Endothelial cell (in vitro differentiated cells): ENCODE measurements around the gene CXCR6. TPM values are rescaled to one million over a fixed set of nuclear protein-coding genes. Genes with fewer than 3 reads are reported as not detected.
A peak's percentile ranks its signal among the peaks of the same experiment; 100 is the strongest.

ENCODE experiments used
- DNase-seq: peaks from one replicate; pipeline ENCODE4 v3.0.0; 2021; ENCODE audit warnings: low spot score
- H3K27ac Mint-ChIP-seq: one replicate; pipeline ENCODE4 v1.8.0; 2021; ENCODE audit warnings: mixed read lengths, inconsistent platforms; ENCODE audit not compliant: unreplicated experiment
- H3K27me3 Mint-ChIP-seq: one replicate; pipeline ENCODE4 v1.8.0; 2021; ENCODE audit warnings: mild to moderate bottlenecking, moderate library complexity, mixed read lengths, inconsistent platforms; ENCODE audit not compliant: unreplicated experiment
- H3K36me3 Mint-ChIP-seq: one replicate; pipeline ENCODE4 v1.8.0; 2021; ENCODE audit warnings: mild to moderate bottlenecking, low read depth, mixed read lengths, inconsistent platforms; ENCODE audit not compliant: unreplicated experiment
- H3K4me1 Mint-ChIP-seq: one replicate; pipeline ENCODE4 v1.8.0; 2021; ENCODE audit warnings: mild to moderate bottlenecking, mixed read lengths, inconsistent platforms; ENCODE audit not compliant: unreplicated experiment
- H3K4me3 Mint-ChIP-seq: one replicate; pipeline ENCODE4 v1.8.0; 2021; ENCODE audit warnings: mild to moderate bottlenecking, mixed read lengths, inconsistent platforms; ENCODE audit not compliant: unreplicated experiment
- H3K9me3 Mint-ChIP-seq: one replicate; pipeline ENCODE4 v1.8.0; 2021; ENCODE audit warnings: mixed read lengths, inconsistent platforms; ENCODE audit not compliant: unreplicated experiment
- total RNA-seq: library from RNA; stranded (reverse); fragmentation: NEBNext Ultra II Directional; extraction: Animal tissue kit (Norgen Biotek cat#: 25700); gene quantifications from one replicate; pipeline ENCODE4 v1.2.1, GENCODE V29; 2021; ENCODE audit not compliant: unreplicated experiment
- TF ChIP-seq, protein P1 (sequence below): fragments of 200-600 bp; sonication (generic); IDR thresholded peaks from one replicate; pipeline ENCODE4 v1.5.0; 2021; ENCODE audit warnings: antibody characterized with exemption; ENCODE audit not compliant: unreplicated experiment

CXCR6 gene
- total RNA-seq, 1 donor from 2014 or later: not detected

- H3K27me3 Mint-ChIP-seq: peaks cover 4% of the 10 kb centered on the region
- no peak for DNase-seq
- TF ChIP-seq, protein P1, sequence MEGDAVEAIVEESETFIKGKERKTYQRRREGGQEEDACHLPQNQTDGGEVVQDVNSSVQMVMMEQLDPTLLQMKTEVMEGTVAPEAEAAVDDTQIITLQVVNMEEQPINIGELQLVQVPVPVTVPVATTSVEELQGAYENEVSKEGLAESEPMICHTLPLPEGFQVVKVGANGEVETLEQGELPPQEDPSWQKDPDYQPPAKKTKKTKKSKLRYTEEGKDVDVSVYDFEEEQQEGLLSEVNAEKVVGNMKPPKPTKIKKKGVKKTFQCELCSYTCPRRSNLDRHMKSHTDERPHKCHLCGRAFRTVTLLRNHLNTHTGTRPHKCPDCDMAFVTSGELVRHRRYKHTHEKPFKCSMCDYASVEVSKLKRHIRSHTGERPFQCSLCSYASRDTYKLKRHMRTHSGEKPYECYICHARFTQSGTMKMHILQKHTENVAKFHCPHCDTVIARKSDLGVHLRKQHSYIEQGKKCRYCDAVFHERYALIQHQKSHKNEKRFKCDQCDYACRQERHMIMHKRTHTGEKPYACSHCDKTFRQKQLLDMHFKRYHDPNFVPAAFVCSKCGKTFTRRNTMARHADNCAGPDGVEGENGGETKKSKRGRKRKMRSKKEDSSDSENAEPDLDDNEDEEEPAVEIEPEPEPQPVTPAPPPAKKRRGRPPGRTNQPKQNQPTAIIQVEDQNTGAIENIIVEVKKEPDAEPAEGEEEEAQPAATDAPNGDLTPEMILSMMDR: no peak
These were observed 23.8 kb downstream of the CXCR6 start for GRCh38 chr3:45966950-45967640.

DNA sequence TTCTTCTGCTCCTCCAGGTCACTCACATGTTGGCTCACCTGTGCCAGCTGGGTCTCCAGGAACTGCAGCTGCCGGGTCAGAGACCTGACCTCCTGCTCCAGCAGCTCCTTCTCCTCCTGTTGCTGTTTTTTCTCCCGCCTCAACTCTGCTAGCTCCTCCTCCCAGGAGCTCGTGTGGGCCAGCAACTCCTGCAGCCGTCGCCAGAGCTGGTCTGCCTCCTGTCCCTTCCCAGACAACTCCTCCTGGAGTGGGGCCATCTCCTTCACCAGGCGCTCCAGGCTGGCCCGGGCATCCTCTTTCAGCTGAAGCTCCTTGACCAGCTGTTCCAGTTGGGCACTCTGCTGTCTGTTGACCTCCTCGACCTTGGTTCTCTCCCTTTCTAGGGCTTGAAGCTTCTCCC is 24.5 kb downstream of the CXCR6 start:
- TF ChIP-seq, protein P1: no peak
- DNase-seq: no peak
- Mint-ChIP-seq H3K27me3 (peaks cover 4% of the 10 kb centered on the region), H3K36me3 (peaks cover 30% of the 10 kb centered on the region), H3K9me3 (no peaks in the 10 kb centered on the region), H3K4me3 (no peak overlapping the region), H3K27ac (no peak overlapping the region), H3K4me1 (no peaks in the 10 kb centered on the region)

More at GRCh38 chr3:45966950-45967640, 23.8 kb downstream of the CXCR6 start:
- H3K9me3 Mint-ChIP-seq: no peaks in the 10 kb centered on the region
- H3K4me3 Mint-ChIP-seq: no peak overlapping the region
- H3K36me3 Mint-ChIP-seq: peaks cover 31% of the 10 kb centered on the region
- no peak overlapping the region for H3K27ac Mint-ChIP-seq
- H3K4me1 Mint-ChIP-seq: no peaks in the 10 kb centered on the region

GRCh38 chr3:45968149-45968548 is 24.9 kb downstream of the CXCR6 start:
- peaks cover 4% of the 10 kb centered on the region for H3K27me3 Mint-ChIP-seq
- TF ChIP-seq, protein P1: no peak
- no peaks in the 10 kb centered on the region for H3K4me1 Mint-ChIP-seq
- H3K9me3 Mint-ChIP-seq: no peaks in the 10 kb centered on the region
- no peak for DNase-seq
- peak overlapping the region; percentile 24 for H3K27ac Mint-ChIP-seq
- H3K36me3 Mint-ChIP-seq: peaks cover 26% of the 10 kb centered on the region
- no peak overlapping the region for H3K4me3 Mint-ChIP-seq

DNA sequence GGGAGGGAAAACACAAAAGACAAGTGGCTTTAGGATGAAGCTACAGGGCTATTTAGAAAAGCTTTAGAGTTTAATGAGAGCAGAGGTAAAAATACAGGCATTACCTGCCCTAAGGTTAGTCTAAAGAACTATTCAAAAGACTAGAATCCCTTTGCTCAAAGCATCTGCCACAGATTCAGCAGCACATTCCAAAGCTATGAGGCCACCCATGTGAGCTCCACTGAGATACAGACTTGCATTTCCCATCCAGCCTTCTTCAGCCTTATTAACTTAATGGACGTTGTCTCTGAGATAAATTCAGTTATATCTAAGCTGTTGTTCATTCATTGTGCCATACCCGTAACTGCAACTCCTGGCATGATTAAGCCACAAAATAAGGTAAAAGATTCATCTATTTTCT is 25.4 kb downstream of the CXCR6 start:
- H3K36me3 Mint-ChIP-seq: peaks cover 20% of the 10 kb centered on the region
- DNase-seq: no peak
- no peaks in the 10 kb centered on the region for H3K9me3 Mint-ChIP-seq

DNA sequence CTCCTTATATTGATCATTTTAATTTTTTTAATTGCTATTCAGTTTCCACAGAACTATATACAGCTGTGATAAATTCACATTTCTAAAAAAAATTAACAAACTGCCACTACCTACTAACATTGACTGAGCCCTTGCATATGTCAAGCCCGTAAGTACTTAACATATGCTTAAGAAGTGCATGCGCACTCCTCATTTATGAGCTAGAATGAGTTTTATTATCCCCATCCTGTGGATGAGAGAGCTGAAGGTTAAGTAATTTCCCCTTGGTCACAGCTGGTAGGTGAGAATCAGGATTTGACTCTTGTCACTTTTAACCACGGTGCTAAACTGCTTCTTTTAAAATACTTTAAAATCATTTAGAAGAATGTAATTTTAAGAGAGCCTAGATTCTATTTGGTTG is 25.9 kb downstream of the CXCR6 start:
- Mint-ChIP-seq H3K27me3 (peaks cover 4% of the 10 kb centered on the region), H3K36me3 (peaks cover 18% of the 10 kb centered on the region), H3K4me3 (no peak overlapping the region), H3K4me1 (no peaks in the 10 kb centered on the region), H3K27ac (no peak overlapping the region), H3K9me3 (no peaks in the 10 kb centered on the region)
- DNase-seq: no peak
- TF ChIP-seq, protein P1: no peak

More for the DNA sequence above, 25.4 kb downstream of the CXCR6 start:
- Mint-ChIP-seq H3K27ac (no peak overlapping the region), H3K4me3 (no peak overlapping the region), H3K27me3 (peaks cover 4% of the 10 kb centered on the region), H3K4me1 (no peaks in the 10 kb centered on the region)
- TF ChIP-seq, protein P1: no peak
